Glomerular endothelial cell (primary cell): ENCODE data around the gene MAML2. TPM values are rescaled to one million over a fixed set of nuclear protein-coding genes. Genes with fewer than 3 reads are reported as not detected.

Experiments used
- DNase-seq: peaks from one replicate; pipeline ENCODE4 v3.0.0-alpha.2; 2011; ENCODE audit warnings: low read depth, low spot score; ENCODE audit errors: extremely low read depth
- total RNA-seq: library from RNA; depleted of rRNA; stranded (reverse); fragments of >200 nt; gene quantifications from 2 replicates; pipeline ENCODE4 v1.2.3, GENCODE V29; 2015

MAML2 gene
- total RNA-seq, 1 donor from 2014 or later, result 20.0 TPM

DNA sequence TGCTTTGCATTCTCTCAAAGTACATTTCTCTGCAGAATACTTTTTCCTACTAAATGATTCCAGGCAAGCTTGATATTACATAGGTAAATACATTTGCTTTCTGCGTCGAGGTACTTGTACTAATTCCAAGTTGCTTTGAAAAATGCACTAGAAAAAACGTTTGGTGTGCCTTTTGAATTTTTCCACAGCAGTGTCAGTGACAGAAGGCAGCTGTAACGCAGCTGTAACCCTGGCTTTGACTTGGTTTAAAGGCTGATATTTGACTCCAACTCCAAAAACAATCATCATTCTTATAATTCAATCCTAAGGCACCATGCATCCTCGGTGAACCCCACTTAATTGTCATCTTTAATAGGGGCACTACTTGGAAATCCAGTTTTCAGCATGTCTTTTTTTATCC is 125.0 kb downstream of the MAML2 start:
- DNase-seq, result no peak

DNA sequence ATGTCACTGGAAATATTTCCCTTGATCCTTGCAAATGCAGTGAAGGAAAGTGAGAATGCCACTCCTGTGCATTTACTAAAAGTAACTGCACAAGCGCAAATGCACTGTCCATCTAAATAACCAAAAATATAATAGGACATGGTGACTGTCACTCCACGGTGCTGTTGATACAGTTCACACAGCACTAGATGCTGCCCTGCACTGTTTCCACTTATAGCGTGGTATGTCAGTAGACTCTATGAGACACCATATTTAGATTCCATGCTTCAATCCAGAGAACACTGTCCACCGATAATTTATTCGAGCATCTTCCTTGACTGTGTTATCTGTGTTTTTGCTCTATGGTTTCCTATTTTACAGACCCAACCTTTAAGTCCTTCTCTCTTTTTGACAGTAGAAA is 125.8 kb downstream of the MAML2 start:
- no peak for DNase-seq

- no peak for DNase-seq
Observed at GRCh38 chr11:96215826-96216225, 127.2 kb downstream of the MAML2 start.

DNA sequence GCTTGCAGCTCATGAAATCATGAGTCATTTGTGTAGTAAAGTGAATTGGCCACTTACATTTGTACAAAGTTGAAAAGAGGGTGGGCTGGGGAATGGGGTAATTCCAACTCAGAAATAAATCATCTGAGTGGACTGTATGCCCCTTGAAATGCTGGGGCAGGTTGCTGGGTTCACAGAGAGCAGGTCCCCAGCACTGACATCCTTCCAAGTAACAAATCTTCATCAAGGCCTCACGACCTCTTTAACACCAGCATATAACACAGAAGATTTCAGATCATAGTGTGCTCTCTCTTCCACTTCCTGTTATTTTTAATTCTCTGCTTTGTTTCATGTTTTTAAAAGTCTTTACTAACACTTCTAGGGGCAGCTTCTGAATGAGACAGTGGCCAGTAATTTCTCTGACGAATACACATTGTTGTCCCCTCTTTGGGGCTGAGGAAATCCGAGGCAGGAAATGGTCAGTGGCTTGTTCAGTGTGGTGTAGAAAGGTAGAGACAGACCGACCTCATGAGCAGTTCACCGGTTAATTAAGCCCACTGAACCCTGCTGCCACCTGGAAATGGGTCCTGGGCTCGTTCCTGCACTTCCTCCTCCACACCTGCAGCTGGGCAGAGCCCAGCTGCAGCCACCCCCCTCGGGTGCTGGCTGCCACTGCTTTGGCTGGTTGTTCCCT is 127.7 kb downstream of the MAML2 start:
- no peak for DNase-seq

GRCh38 chr11:96214777-96215109 is 128.3 kb downstream of the MAML2 start:
- DNase-seq, result no peak

- no peak for DNase-seq
Observed at GRCh38 chr11:96213500-96213899, 129.5 kb downstream of the MAML2 start.

- DNase-seq, result no peak
Observed at GRCh38 chr11:96211436-96211835, 131.6 kb downstream of the MAML2 start.

GRCh38 chr11:96207459-96208449 is 135.2 kb downstream of the MAML2 start:
- DNase-seq, result no peak

- DNase-seq, result no peak
Observed at GRCh38 chr11:96206955-96207354, 136.0 kb downstream of the MAML2 start.

DNA sequence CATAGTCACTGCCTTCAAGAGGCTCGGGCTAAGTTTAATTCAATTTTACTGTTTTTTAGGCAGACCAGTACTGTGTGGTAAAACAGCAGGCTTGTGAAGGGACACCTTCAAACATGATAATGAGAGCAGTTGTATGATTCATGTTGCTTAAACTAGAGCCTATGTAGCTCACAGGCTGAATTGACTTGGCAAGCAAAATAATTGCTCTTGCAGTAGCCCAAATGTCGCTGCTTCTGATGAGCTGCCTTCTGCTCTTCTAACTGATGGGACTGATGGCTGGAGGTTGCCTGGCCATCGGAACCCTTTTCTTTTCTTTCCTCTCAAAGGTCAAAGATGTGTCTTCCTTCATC is 137.6 kb downstream of the MAML2 start:
- DNase-seq, result no peak

GRCh38 chr11:96204721-96205459 is 138.1 kb downstream of the MAML2 start:
- DNase-seq, result no peak

DNA sequence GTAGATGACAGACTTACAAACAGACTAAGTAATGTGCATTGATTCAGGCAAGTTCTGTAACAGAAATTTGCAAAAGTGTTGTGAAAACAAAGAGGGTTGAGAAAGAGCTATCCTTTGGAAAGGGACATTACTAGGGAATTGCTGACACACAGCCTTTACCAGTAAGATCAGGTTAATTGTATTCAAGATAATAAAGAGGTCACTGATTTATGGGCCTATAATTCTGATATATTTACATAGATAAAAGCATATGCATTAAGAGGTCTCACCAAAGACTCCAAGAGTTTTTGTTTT is 138.7 kb downstream of the MAML2 start:
- DNase-seq, result no peak

DNA sequence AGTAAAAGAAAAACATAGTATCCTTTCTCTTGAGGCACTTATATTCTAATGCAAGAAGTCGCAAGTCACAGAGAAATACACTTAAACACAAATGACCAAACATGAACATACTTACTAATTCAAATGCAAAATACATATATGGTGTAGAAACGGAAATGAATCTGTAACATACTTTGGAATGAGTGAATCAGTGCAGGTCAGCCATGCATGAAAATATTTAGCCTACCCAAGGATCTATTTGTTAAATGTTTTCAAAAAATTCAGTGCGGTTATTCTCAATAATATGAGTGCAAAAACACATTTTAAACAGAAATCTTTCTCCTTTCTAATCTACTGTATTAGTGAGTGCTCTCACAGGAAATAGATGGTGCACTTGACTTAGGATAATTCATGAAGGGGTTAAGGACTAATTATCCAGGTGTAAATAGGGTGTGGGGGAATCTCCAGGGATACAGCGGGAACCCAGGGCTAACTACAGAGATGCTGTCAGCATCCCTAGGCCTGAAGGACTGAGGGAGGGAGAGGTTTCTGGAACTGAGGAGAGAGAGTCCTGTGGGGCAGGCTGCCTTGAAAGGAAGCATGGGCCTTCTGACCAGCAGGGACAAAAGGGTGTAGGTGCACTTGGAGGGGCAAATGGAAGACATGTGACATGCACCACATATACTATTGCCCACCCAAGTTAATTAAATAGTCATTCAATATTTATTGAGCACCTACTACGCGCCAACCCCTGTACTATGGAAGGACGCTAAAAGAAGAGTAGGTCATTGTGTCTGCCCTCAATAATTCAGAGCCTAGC is 139.2 kb downstream of the MAML2 start:
- no peak for DNase-seq

GRCh38 chr11:96200243-96200642 is 142.8 kb downstream of the MAML2 start:
- DNase-seq, result no peak

DNA sequence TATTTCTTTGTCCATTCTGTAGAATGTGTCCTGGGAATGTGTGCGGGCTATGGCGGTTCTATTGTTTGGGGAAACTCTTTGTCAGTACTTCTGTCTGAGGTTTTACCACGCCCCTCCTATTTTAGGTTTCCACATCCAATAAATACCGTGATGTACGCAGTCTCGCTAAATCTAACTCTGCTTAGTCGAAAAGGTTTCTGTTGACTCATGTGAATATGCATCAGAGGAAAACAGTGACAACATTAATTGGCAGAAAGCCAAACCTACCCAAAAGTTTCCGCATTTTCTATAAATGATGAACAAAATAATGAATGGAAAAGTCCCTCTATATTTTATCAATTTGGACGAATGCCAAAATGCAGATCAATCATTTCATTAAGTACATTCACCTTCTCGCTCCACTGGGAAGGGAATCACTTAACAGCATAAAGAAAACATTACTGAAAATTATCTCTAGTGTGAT is 143.4 kb downstream of the MAML2 start:
- DNase-seq, result peak; percentile 98

DNA sequence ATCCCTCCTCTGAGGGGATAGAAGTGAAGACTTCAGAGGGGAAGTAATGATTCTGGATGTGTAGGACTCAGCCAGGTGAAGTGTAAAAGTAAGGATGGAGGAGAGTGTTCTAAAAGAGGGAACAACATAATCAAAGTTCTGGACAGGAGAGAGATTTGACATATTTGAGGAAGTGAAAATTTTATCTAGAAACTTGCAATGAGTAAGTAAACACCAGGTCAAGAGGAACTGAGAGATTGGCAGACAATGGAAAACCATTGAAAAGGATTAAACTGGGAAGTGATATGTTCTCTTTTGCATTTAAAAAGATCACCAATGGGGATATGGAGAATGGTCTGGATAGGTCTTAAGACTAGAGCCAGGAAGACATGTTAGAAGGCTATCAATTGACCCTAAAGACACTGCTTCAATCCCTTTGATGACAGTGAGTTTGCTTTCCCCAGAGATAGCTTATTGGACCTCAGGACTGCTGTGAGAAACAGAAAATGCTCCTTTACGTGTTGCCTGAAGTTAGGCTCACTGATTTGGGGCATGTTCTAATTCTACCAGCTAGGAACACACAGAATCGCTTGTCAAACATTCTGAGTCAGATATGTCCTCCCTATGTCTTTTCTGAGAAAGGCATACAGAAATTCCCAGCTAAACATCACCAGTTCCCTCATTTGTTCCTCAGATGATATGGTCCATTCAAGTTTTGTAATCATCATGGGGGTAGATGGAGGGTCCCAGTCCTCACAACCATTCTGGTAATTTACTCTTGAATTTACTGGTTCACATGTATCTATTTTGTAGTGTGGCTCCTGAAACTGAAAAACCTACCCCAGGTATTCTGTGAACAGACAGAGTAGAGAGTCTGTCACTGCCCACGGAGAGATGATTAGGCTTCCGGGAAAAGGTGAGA is 144.9 kb downstream of the MAML2 start:
- DNase-seq, result no peak

GRCh38 chr11:96197103-96197502 is 145.9 kb downstream of the MAML2 start:
- no peak for DNase-seq

DNA sequence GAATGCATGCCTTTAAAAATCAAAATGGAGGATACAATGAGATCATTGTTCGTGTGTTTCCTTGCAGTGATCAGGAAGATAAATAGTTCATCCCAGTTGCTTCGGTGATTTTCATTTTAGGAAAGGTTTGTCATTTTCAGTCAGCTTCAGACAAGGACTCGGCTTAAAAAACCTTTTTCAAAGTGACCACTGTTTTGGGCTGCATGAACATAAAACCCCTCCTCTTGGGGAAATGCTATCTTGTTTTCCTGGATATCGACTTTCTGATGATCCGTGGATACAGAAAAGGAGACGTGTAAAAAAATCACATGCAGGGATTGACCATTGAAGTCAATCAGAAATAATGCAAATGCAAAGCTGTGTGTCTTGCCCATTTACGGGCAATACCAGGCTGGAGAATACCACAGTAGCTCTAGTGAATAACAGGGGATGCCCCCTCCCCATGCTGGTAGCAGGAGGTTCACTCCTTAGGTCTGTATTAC is 146.8 kb downstream of the MAML2 start:
- no peak for DNase-seq

- DNase-seq, result no peak
Observed at GRCh38 chr11:96195671-96196070, 147.3 kb downstream of the MAML2 start.
